SK-N-SH treated with all-trans-retinoic acid at 6 μM for 48 hours (cell line): ENCODE results near the gene RTCB.

Experiments
- ARNTL ChIP-seq: fragments of 450-650 bp; formaldehyde crosslinking; IDR thresholded peaks from 2 replicates; pipeline ENCODE4 v1.5.0; 2020; ENCODE audit warnings: low read depth, mild to moderate bottlenecking, moderate library complexity, borderline replicate concordance
- CREB5 ChIP-seq: fragments of 250-450 bp; sonication (Bioruptor Pico); IDR thresholded peaks from 2 replicates; pipeline ENCODE4 v1.5.1; 2020; ENCODE audit warnings: low read depth, mild to moderate bottlenecking, moderate library complexity
- GLIS3 ChIP-seq: fragments of 250-450 bp; sonication (Bioruptor Pico); IDR thresholded peaks from 2 replicates; pipeline ENCODE4 v1.5.0; 2020; ENCODE audit warnings: mild to moderate bottlenecking, moderate library complexity
- OSR1 ChIP-seq: fragments of 250-450 bp; sonication (Bioruptor Pico); IDR thresholded peaks from 2 replicates; pipeline ENCODE4 v1.8.0; 2022; ENCODE audit warnings: moderate library complexity, mild to moderate bottlenecking, inconsistent platforms
- PATZ1 ChIP-seq: fragments of 250-450 bp; sonication (Bioruptor Pico); IDR thresholded peaks from 2 replicates; pipeline ENCODE4 v1.8.0; 2020; ENCODE audit warnings: mild to moderate bottlenecking, moderate library complexity, borderline replicate concordance
- PPARA ChIP-seq: fragments of 250-450 bp; sonication (Bioruptor Pico); IDR thresholded peaks from 2 replicates; pipeline ENCODE4 v1.5.0; 2020; ENCODE audit warnings: mild to moderate bottlenecking, borderline replicate concordance
- RARB ChIP-seq: fragments of 250-450 bp; sonication (Bioruptor Pico); IDR thresholded peaks from 2 replicates; pipeline ENCODE4 v1.8.0; 2021; ENCODE audit warnings: mild to moderate bottlenecking, moderate library complexity
- TCF4 ChIP-seq: fragments of 250-450 bp; sonication (Bioruptor Pico); IDR thresholded peaks from 2 replicates; pipeline ENCODE4 v1.8.0; 2021; ENCODE audit warnings: mild to moderate bottlenecking, moderate library complexity, borderline replicate concordance
- TSHZ2 ChIP-seq: fragments of 250-450 bp; sonication (Bioruptor Pico); IDR thresholded peaks from 2 replicates; pipeline ENCODE4 v1.5.0; 2020; ENCODE audit warnings: mild to moderate bottlenecking, moderate library complexity
- ZC3H10 ChIP-seq: fragments of 250-450 bp; sonication (Bioruptor Pico); IDR thresholded peaks from 2 replicates; pipeline ENCODE4 v1.5.1; 2021; ENCODE audit warnings: mild to moderate bottlenecking, moderate library complexity
- ZNF565 ChIP-seq: fragments of 450-650 bp; formaldehyde crosslinking; conservative IDR thresholded peaks from 2 replicates; pipeline ENCODE4 v1.5.0; 2020; ENCODE audit warnings: low read depth, mild to moderate bottlenecking, moderate library complexity
- ZNF70 ChIP-seq: fragments of 450-650 bp; formaldehyde crosslinking; IDR thresholded peaks from 2 replicates; pipeline ENCODE4 v1.5.0; 2020; ENCODE audit warnings: mild to moderate bottlenecking, moderate library complexity

- TF ChIP-seq RARB (CRISPR knock-in tag) = no peak
- no peak for TF ChIP-seq PATZ1
- no peak for TF ChIP-seq ZC3H10 (CRISPR knock-in tag)
- TF ChIP-seq ZNF70 (CRISPR knock-in tag) = no peak
- no peak for TF ChIP-seq ZNF565 (CRISPR knock-in tag)
- no peak for TF ChIP-seq CREB5 (CRISPR knock-in tag)
- TF ChIP-seq TCF4 (CRISPR knock-in tag) = no peak
- TF ChIP-seq ARNTL = no peak
- TF ChIP-seq TSHZ2 (CRISPR knock-in tag) = no peak
- TF ChIP-seq OSR1 = no peak
- TF ChIP-seq GLIS3 = no peak
- TF ChIP-seq PPARA (CRISPR knock-in tag) = no peak
Measured at GRCh38 chr22:32376681-32377080, 35.4 kb downstream of the RTCB start.
